GM19351 (cell line): ENCODE results near the gene RUFY1.

Experiments
- ATAC-seq: cut with Tn5 transposase; IDR thresholded peaks from one replicate; pipeline ENCODE4 v1.9.1; 2021; ENCODE audit warnings: mild to moderate bottlenecking, moderate library complexity; ENCODE audit not compliant: unreplicated experiment

RUFY1 gene

GRCh38 chr5:179601871-179602625 lies 51.7 kb downstream of the RUFY1 start:
- no peak for ATAC-seq

- ATAC-seq, result no peak
These were observed 53.0 kb downstream of the RUFY1 start for GRCh38 chr5:179603308-179603707.

- no peak for ATAC-seq
These were observed 54.9 kb downstream of the RUFY1 start for GRCh38 chr5:179605026-179605833.

- ATAC-seq, result no peak
These were observed 55.9 kb downstream of the RUFY1 start for GRCh38 chr5:179606071-179606909.

- no peak for ATAC-seq
These were observed 56.5 kb downstream of the RUFY1 start for GRCh38 chr5:179606910-179607159.

- ATAC-seq, result no peak
These were observed 57.0 kb downstream of the RUFY1 start for GRCh38 chr5:179607160-179607931.

GRCh38 chr5:179608131-179608581 lies 57.8 kb downstream of the RUFY1 start:
- no peak for ATAC-seq

GRCh38 chr5:179609834-179610108 lies 59.4 kb downstream of the RUFY1 start:
- no peak for ATAC-seq

- ATAC-seq, result no peak
These were observed 60.0 kb downstream of the RUFY1 start for GRCh38 chr5:179610109-179610902.

- no peak for ATAC-seq
These were observed 60.5 kb downstream of the RUFY1 start for GRCh38 chr5:179610903-179611265.

GRCh38 chr5:179612577-179613459 lies 62.5 kb downstream of the RUFY1 start:
- no peak for ATAC-seq

- ATAC-seq, result no peak
These were observed 63.2 kb downstream of the RUFY1 start for GRCh38 chr5:179613460-179614071.

- no peak for ATAC-seq
These were observed 64.4 kb downstream of the RUFY1 start for GRCh38 chr5:179614745-179615144.

GRCh38 chr5:179615203-179615602 lies 64.8 kb downstream of the RUFY1 start:
- no peak for ATAC-seq

- ATAC-seq, result no peak
These were observed 65.7 kb downstream of the RUFY1 start for GRCh38 chr5:179616002-179616594.

GRCh38 chr5:179617930-179618329 lies 67.6 kb downstream of the RUFY1 start:
- ATAC-seq, result no peak

- ATAC-seq, result no peak
These were observed 68.7 kb downstream of the RUFY1 start for GRCh38 chr5:179618923-179619554.

GRCh38 chr5:179619776-179620175 lies 69.4 kb downstream of the RUFY1 start:
- no peak for ATAC-seq
